NCI-H526 (cell line): ENCODE results near the gene IQSEC2.

ENCODE experiments used
- DNase-seq, 2 experiments: peaks; one replicate each; lab custom pipeline; 2025; lab: John Stamatoyannopoulos, UW

The IQSEC2 gene

GRCh38 chrX:53268173-53268572 lies 13.2 kb downstream of the IQSEC2 start:
- DNase-seq, result no peak

GRCh38 chrX:53266914-53267313 lies 14.5 kb downstream of the IQSEC2 start:
- peak in 1 of 2 experiments; percentile 40 for DNase-seq

- no peak for DNase-seq
Observed at GRCh38 chrX:53265771-53266574, 15.4 kb downstream of the IQSEC2 start.

GRCh38 chrX:53263597-53264094 lies 17.7 kb downstream of the IQSEC2 start:
- DNase-seq, result no peak

- DNase-seq, result no peak
Observed at GRCh38 chrX:53262918-53263394, 18.4 kb downstream of the IQSEC2 start.

- DNase-seq, result no peak
Observed at GRCh38 chrX:53262189-53262917, 19.0 kb downstream of the IQSEC2 start.

- no peak for DNase-seq
Observed at GRCh38 chrX:53261355-53261972, 19.9 kb downstream of the IQSEC2 start.

GRCh38 chrX:53260836-53261235 lies 20.5 kb downstream of the IQSEC2 start:
- DNase-seq, result no peak

- no peak for DNase-seq
Observed at GRCh38 chrX:53257670-53258423, 23.5 kb downstream of the IQSEC2 start.

GRCh38 chrX:53257166-53257565 lies 24.2 kb downstream of the IQSEC2 start:
- no peak for DNase-seq

- DNase-seq, result peak in 1 of 2 experiments; percentile 44
Observed at GRCh38 chrX:53256446-53257041, 24.8 kb downstream of the IQSEC2 start.

- no peak for DNase-seq
Observed at GRCh38 chrX:53255738-53256191, 25.6 kb downstream of the IQSEC2 start.

- no peak for DNase-seq
Observed at GRCh38 chrX:53254570-53255461, 26.6 kb downstream of the IQSEC2 start.

GRCh38 chrX:53253293-53254020 lies 27.9 kb downstream of the IQSEC2 start:
- DNase-seq, result no peak

GRCh38 chrX:53251307-53251706 lies 30.1 kb downstream of the IQSEC2 start:
- no peak for DNase-seq

- DNase-seq, result no peak
Observed at GRCh38 chrX:53250556-53250955, 30.8 kb downstream of the IQSEC2 start.

GRCh38 chrX:53249408-53250042 lies 31.9 kb downstream of the IQSEC2 start:
- no peak for DNase-seq

- DNase-seq, result no peak
Observed at GRCh38 chrX:53247928-53248327, 33.5 kb downstream of the IQSEC2 start.

GRCh38 chrX:53246231-53246630 lies 35.2 kb downstream of the IQSEC2 start:
- DNase-seq, result no peak
